GDM1 (cell line): ENCODE data around the gene HSPBP1.
"Not testable (repeated sequence)": the region's sequence is repeated elsewhere in the genome, so short reads cannot be mapped to it uniquely, and the experiment has no call there.

Experiments
- DNase-seq: peaks from one replicate; lab custom pipeline; 2025; lab: John Stamatoyannopoulos, UW

HSPBP1 gene

DNA sequence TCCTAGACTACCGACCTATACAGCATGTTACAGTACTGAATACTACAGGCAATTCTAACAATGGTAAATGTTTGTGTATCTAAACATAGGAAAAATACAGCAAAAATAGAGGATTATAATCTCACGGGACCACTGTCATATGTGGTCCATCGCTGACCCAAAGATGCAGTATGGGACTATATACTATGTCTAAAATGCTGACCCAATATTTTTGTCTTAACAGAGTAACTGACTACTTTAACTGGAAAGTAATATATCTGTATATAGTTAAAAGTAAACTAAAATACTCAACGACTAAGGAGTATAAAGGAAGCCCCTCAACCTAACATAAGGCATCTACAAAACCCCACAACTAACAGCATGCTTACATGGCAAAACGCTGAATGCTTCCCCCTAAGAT, 46.9 kb downstream of the HSPBP1 start:
- DNase-seq = no peak

- no peak for DNase-seq
Measured at GRCh38 chr19:55232286-55232602, 47.7 kb downstream of the HSPBP1 start.

DNA sequence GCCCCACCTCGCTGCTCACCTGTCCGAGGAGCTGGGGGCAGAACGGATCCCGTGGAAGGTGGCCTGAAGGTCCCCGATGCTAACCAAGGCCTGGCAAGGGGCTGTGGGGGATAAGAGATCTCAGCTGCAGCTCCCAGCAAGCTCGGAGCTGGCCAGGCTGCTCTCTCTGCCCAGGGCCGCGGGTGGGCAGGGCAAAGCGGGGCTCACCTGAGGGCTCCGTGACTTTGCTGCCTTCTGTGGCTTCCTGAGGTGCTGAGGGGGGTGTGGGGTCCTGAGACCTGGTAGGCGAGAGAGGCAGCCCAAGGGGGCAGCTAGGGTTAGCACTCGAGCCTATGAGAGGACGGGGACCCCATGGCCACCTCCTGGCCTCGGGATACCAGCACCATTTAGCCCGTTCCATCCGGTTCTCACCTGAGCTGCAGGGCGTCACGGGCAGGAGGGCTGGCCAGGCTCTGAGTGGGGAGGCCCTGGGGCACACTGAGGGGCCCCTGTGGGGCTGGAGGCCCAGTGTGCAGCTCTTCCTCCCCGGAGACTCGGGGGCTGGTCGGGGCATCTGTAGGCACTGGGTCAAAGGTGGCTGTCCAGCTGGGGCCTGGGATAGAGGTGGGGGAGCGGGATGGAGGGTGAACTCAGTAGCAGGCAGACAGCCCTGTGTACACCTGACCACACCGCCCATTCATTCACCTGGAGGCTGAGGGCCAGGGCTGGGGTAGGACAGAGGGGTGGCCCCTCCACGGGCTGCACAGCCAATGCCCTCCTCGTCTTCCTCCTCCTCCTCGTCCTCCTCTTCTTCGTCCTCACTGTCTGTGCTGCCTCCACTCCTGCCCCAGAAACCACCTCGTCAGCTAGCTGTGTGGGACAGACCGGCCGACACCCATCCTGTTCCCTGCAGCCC, 48.3 kb downstream of the HSPBP1 start:
- DNase-seq = no peak

- DNase-seq = no peak
Measured at GRCh38 chr19:55230780-55231179, 49.1 kb downstream of the HSPBP1 start.

DNA sequence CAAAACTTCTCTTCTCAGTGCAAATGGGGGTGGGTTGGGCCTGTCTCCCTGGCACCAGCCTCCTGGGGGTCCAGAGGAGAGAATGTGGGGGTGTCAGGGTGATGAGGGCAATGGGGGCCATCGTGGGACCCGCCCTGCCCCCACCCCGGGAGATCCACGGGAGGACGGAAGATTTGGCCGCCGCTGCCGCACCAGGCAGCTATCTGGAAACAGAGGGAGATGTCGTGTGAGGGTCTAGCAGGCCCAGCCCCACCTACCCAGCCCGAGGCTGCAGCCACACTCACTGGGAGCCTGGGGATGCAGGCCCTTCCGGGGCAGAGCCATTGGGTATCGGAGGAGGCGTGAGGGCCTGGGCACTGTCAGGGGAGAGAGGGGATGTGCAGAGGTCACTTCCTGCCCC, 49.6 kb downstream of the HSPBP1 start:
- no peak for DNase-seq

DNA sequence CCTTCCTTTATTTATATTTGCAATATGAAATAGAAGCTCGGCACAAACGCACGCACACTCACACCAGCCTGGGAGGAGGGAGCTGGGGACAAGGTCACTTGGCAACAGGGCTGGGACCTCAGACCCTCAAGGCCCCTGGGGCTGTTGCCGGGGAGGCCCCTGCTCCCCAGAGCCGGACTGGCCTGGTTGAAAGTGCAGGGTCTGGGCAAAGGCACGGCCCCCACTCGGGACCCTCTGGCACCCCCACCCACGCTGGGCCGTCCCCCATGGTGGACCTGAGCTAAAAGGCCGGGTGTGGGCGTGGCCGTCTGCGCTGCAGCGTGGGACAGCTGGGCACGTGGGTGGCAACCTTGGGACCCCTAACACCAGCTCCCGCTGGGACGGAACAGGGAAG, 50.1 kb downstream of the HSPBP1 start:
- DNase-seq = no peak

- DNase-seq = no peak
Measured at GRCh38 chr19:55229145-55229788, 50.6 kb downstream of the HSPBP1 start.

DNA sequence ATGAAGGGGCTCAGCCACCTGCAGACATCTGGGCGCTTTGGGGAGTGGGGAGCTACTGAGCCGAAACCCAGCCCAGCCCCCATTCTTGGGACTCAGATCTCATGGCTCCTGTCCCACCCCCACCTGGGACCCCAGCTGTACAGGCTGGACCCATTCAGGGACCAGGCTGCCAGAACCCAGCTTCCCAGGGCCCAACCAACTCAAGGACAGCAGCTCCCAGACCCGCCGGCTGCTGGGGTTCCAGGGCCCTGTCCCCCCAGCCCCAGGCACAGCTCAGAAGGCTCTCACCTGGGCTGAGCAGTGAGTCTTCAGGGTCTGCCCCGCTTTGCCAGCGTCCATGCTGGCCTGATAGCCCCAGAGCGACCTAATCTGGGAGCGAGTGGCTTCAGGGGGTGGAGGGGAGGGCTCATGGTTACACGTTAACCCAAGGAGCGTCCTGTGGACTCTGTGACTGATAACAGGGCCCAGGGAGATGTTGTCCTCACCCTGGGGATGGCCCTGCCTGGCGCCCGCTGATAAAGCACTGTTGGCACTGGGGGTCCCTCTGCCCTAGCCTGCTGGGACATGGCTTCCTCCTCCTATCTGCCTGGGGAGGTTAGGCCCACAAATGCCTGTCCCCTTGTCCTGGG, 51.4 kb downstream of the HSPBP1 start, which contains the start of gene TMEM86B:
TMEM86B (minus strand) TSS at position 361 of the 629 bp plus-strand sequence; CDS start at position 339, 22 bp downstream.
- DNase-seq = no peak

GRCh38 chr19:55228015-55228391, 51.9 kb downstream of the HSPBP1 start:
- no peak for DNase-seq

- DNase-seq = no peak
Measured at GRCh38 chr19:55227241-55228014, 52.5 kb downstream of the HSPBP1 start.

GRCh38 chr19:55226788-55227187, 53.1 kb downstream of the HSPBP1 start:
- DNase-seq = no peak

- no peak for DNase-seq
Measured at GRCh38 chr19:55226273-55226672, 53.6 kb downstream of the HSPBP1 start.

DNA sequence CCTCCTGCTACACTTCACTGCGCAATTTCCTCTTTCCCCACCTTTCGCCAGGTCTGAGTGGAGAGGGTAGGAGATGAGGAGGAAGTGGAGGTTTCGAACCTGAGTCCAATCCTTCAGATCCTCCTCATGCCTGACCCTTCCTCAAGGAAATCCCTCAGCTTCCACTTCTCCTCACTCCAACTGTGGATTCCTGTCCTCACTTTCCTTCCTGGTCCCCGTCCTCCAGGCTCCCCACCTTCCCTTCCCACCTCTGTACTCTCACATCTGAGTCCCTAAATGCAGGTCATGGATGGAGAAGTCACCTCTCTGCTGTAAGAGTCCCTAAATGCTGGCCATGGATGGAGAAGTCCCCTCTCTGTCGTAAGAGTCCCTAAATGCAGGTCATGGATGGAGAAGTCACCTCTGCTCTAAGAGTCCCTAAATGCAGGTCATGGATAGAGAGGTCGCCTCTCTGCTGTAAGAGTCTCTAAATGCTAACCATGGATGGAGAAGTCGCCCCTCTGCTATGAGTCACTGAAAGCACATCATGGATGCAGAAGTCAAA, 54.4 kb downstream of the HSPBP1 start:
- no peak for DNase-seq

- DNase-seq = not testable (repeated sequence)
Measured at GRCh38 chr19:55224679-55225414, 55.1 kb downstream of the HSPBP1 start.

DNA sequence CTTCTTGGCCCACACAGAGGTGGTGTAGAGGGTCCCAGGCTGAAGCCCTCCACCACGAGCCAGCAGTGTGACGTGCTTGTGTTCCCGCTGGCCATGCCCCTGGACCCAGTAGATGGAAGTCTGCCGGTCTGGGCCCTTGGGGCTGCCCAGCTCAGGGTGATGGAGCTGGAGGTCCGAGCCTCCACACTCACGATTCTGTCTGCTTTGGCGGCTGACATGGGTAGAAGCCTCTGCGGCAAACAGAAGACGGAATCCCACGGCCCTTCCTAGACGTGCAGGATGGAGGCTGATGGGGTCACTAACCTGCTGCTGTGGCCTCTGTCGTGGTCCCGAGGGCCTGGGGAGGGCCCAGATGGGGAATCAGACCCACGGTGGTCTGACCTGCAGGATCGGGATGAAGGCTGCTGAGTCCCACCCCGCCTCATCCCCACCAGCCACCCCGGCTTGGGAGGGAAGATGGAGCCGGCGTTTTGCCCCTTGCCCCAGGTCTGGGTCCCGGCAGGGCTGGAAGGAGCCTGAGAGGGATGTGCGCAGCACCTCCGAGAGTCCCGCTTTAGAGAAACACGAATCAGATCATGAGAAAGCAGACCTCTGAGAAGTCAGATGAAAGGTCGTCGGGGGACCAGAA, 55.8 kb downstream of the HSPBP1 start:
- no peak for DNase-seq

GRCh38 chr19:55223291-55224037, 56.4 kb downstream of the HSPBP1 start:
- DNase-seq = no peak

- no peak for DNase-seq
Measured at GRCh38 chr19:55220525-55220924, 59.4 kb downstream of the HSPBP1 start.

DNA sequence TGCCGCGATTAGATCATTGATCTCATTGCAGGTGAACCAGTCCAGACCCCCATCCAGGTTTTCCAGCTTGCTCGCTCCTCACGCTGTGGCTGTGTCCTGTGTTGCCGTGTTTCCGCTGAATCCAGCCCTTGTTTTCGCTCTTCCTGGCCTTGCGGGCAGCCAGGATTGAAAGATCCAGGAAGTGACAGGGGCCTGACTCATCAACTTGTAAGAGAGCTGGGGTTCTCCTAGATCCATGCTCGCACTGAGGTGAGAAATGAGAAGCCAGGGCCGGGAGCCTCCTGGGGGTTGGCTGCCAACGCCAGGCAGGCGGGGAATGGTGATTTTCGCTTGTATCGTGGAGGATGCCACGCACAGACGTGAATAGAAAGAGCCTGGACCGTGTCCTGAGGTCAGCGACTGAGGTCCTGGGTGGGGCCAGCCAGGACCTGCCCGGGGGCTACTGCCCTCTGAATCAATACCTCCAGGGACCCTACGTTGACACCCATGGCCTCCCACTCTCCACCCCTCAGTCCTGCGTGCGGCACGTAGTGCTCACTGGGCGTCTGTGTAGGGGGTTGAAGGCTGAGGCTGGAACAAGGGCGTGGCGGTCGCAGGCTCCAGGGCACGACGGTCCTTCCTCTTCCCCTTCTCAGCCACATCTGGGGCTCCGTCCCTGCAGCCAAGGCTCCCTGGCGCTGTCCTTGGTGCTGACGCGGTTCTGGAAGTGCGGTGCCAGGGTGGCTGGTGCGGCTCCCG, 63.3 kb downstream of the HSPBP1 start:
- DNase-seq = peak; percentile 91

DNA sequence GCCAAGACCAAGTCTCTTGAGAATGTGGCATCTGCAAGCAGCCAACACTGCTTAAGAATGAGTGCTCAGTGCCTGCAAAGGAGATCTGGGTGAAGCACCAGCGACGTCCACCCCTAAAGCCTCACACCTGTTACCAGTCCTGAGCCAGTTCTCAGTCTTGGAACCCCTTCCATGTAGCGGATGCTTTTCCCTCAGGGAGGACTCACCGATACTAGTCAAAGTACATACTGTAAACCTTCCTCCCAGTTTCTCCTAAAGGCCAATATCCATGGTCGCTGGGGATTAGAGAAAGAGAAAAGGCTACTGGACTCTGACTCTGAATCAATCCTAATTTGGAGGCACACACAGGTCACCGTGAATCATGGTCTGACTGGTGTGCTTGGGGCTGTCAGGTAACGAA, 66.4 kb downstream of the HSPBP1 start:
- DNase-seq = no peak
